ENCODE data around the gene MFGE8.

MFGE8 gene

GRCh38 chr15:88896333-88897033 is 16.7 kb downstream of the MFGE8 start:
- TF ChIP-seq CTCF (conservative IDR thresholded peaks at IDR 0.05): no peak
- peak overlapping the region; percentile 17; the same call in 1 of the 2 replicates for H3K27ac ChIP-seq

- peak within 1 kb of the TSS; percentile 17; the same call in 1 of the 2 replicates for H3K27ac ChIP-seq
- TF ChIP-seq CTCF (conservative IDR thresholded peaks at IDR 0.05): no peak
Measured at GRCh38 chr15:88894819-88895767, 18.1 kb downstream of the MFGE8 start, which contains the start of gene HAPLN3. TSS of gene HAPLN3 (minus strand) at chr15:88895544. CDS start at chr15:88887298, 8,246 bp downstream.

- H3K27ac ChIP-seq: no peak overlapping the region
- TF ChIP-seq CTCF (conservative IDR thresholded peaks at IDR 0.05): peak; percentile 79
Measured at GRCh38 chr15:88894348-88894818, 18.8 kb downstream of the MFGE8 start.

GRCh38 chr15:88891540-88892254 is 21.5 kb downstream of the MFGE8 start:
- TF ChIP-seq CTCF (conservative IDR thresholded peaks at IDR 0.05): no peak
- no peak overlapping the region for H3K27ac ChIP-seq

GRCh38 chr15:88890495-88890894 is 22.7 kb downstream of the MFGE8 start:
- no peak overlapping the region for H3K27ac ChIP-seq
- TF ChIP-seq CTCF (conservative IDR thresholded peaks at IDR 0.05): no peak

GRCh38 chr15:88888719-88889118 is 24.5 kb downstream of the MFGE8 start:
- TF ChIP-seq CTCF (conservative IDR thresholded peaks at IDR 0.05): no peak
- no peak overlapping the region for H3K27ac ChIP-seq

Measured in VCaP (cell line).